Mucosa of gallbladder (tissue), 1 donor: ENCODE measurements around the gene YIF1B. TPM values are rescaled to one million over a fixed set of nuclear protein-coding genes. Genes with fewer than 3 reads are reported as not detected.

Source experiments
- DNase-seq: peaks from one replicate; pipeline ENCODE4 v3.0.0-alpha.2; 2020; ENCODE audit warnings: low spot score
- total RNA-seq: library from RNA; stranded (reverse); gene quantifications from one replicate; pipeline ENCODE4 v1.2.1, GENCODE V29; 2021
- donor health status: DM: no; HTN: no; CAD: no.

Gene YIF1B
- total RNA-seq, 1 donor from 2014 or later, result 31.6 TPM

GRCh38 chr19:38306236-38306635, 9.5 kb downstream of the YIF1B start:
- no peak for DNase-seq

DNA sequence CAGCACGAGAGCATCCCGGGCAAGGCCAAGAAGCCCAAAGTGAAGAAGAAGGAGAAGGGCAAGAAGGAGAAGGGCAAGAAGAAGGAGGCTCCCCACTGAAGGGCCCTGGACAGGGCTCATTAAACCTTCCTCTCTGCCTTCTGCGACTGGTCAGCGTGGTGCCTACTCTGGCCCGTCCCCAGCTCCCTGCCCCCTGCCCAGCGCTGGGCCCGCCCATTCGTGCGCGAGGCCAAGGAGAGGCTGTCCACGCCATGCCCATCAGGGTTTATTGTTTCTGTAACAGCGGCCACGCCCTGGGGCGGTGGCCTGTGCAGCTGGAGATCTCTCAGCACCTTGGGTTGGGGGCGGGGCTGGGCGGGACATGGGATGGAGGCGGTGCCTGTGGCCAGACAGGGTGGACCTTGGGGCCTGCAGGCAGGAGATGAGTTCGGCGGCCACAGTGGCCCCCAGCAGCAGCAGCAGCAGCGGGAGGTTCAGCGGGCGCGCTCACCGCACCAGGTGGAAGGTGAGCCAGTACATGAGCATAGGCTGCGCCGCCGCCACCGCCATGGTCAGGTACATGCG, 10.8 kb downstream of the YIF1B start:
- DNase-seq, result peak; percentile 90

GRCh38 chr19:38304352-38304865, 11.3 kb downstream of the YIF1B start:
- no peak for DNase-seq

DNA sequence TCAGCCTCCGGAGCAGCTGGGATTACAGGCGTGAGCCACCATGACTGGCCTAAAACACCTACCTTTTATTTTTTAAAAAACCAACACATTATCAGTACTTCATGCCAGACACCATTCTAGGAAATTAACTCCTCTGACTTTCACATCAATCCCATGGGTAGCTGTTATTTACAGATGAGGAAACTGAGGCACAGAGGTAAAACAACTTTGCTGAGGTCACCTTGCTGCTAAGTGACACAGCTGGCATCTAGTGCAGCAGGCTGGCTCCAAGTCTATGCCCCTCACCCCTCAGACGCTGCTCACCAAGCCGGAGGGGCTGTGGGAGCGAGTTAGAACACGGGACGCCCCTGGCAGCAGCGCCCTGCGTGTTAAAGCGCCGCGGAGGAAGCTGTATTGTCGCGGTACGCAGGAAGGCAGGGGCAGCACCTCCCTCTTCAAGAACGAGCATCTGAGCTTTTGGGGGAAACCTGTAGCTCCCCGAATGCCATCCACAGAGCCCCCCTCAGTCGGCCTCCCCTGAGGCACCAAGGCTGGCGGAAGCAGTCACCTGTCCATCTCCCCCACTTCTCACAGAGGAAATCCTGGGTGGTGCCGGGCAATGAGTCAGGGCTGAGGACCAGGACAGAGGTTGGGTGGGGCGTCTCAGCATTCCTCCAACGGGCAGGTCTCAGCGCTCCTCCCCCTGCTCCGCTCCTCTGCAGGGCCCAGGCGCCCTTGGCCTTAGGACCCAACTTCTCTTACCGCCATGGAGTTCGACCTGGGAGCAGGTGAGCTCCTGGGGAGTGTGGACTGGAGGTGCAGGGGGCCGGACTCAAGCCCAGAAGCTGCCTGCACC, 12.0 kb downstream of the YIF1B start, which contains the start of gene C19orf33:
Gene C19orf33, plus strand, starts transcription at position 735 of the 835 bp plus-strand sequence. Its CDS starts 11 bp downstream, at position 746.
- DNase-seq, result peak; percentile 81

- no peak for DNase-seq
Observed at GRCh38 chr19:38298821-38299680, 16.7 kb downstream of the YIF1B start.

- DNase-seq, result no peak
Observed at GRCh38 chr19:38294090-38294489, 21.7 kb downstream of the YIF1B start.

- no peak for DNase-seq
Observed at GRCh38 chr19:38293281-38293680, 22.5 kb downstream of the YIF1B start.

DNA sequence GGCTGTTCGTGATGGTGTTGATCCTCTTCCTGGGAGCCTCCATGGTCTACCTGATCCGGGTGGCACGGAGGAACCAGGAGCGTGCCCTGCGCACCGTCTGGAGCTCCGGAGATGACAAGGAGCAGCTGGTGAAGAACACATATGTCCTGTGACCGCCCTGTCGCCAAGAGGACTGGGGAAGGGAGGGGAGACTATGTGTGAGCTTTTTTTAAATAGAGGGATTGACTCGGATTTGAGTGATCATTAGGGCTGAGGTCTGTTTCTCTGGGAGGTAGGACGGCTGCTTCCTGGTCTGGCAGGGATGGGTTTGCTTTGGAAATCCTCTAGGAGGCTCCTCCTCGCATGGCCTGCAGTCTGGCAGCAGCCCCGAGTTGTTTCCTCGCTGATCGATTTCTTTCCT, 23.9 kb downstream of the YIF1B start:
- peak; percentile 52 for DNase-seq

GRCh38 chr19:38290631-38291147, 25.1 kb downstream of the YIF1B start:
- DNase-seq, result peak; percentile 70

DNA sequence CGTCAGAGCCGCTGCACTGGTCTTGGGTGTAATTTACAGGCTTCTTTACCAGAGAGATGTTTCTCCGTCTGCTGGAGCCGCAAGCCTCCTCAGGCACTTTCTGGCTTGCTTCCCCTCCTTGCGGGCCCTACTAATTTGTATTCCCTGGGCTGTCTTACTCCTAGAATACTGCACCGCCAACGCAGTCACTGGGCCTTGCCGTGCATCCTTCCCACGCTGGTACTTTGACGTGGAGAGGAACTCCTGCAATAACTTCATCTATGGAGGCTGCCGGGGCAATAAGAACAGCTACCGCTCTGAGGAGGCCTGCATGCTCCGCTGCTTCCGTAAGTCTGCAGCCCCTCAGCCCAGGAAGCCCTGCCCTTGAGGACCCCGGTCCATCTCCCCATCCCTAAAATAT, 25.8 kb downstream of the YIF1B start:
- no peak for DNase-seq

DNA sequence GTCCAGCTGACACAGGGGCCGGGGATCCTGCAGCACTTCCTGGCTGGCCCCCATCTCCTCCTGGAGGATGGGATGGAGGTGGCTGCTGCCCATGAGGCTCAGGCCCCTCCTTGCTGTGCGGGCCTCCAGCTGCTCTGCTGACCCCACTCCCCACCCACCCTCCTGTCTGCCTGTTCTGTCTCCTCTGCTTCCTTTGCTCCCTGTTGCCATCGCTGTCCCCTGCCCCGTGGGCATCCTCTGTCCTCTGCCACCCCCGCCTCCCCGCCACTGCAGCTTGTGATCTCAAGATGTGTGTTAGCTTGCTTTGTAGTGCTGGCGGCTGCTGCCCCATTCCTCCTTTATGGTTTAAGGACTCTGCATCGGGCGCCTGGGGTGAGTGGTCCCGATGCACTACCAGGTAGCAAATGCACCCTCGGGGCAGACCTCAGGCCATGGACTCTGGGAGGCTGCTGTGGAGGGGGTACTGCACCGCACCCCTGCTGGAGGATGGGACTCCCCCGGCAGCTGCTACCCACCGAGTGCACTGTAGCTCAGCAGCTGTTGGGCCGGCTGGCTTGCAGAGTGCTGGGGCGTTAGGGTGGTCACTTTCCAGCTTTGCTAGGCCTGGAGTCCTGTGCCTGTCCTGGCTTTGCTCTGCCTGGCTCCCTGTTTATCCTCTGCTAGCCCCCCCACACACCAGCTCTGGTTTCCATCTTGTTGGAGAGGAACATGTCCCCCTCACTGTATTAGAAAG, 27.5 kb downstream of the YIF1B start:
- DNase-seq, result no peak

GRCh38 chr19:38287604-38288003, 28.1 kb downstream of the YIF1B start:
- DNase-seq, result no peak

DNA sequence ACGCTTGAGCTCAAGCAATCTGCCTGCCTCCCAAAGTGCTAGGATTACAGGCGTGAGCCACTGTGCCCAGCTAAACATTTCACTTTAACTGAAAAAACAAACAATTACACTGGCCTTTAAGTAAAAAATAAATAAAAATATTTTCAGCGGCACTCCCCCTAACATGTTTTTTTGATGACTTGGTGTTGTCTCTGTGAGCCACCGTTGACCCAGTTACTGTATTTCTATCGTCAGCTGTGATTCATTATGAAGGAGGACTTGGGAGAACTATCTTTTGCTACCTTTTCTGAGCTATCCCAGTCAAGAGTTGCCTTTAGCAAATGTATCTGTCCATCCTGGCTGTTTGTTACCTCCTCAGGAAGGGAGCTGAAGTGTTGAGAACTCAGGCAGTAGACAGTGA, 30.2 kb downstream of the YIF1B start:
- DNase-seq, result no peak

DNA sequence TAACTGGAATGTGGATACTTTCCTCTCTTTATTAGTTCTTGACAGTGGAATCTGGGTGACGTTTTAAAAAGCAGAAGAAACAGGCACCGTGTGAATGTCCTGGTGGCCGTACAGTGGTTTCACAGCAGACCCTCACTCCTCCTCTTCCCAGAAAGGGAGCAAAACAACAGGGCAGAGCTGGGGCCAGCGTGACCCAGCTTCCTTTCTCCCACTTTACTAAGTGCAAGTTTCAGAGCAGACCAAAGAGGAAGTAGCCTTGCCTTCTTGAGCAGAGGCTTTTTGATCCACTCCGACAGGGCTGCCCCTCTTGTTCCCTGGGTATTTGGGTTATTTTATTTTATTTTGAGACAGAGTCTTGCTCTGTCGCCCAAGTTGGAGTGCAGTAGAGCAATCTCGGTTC, 31.3 kb downstream of the YIF1B start:
- DNase-seq, result no peak

DNA sequence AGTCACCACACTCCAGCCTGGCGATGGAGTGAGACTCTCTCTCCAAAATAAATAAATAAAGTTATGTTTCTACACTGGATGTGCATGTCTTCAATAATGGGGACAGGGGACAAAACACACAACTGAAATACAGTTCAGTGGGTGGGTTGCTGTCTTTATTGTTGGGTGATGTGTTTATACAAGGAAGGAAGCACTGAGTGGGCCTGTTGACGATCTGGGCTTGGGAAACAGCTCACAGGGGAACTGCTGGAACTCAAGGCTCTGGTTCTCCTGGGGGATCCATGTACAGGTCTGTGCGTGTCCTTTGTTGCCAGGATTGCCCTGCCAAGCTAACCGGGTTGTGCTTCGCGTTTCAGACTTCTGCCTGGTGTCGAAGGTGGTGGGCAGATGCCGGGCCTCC, 32.5 kb downstream of the YIF1B start:
- no peak for DNase-seq

DNA sequence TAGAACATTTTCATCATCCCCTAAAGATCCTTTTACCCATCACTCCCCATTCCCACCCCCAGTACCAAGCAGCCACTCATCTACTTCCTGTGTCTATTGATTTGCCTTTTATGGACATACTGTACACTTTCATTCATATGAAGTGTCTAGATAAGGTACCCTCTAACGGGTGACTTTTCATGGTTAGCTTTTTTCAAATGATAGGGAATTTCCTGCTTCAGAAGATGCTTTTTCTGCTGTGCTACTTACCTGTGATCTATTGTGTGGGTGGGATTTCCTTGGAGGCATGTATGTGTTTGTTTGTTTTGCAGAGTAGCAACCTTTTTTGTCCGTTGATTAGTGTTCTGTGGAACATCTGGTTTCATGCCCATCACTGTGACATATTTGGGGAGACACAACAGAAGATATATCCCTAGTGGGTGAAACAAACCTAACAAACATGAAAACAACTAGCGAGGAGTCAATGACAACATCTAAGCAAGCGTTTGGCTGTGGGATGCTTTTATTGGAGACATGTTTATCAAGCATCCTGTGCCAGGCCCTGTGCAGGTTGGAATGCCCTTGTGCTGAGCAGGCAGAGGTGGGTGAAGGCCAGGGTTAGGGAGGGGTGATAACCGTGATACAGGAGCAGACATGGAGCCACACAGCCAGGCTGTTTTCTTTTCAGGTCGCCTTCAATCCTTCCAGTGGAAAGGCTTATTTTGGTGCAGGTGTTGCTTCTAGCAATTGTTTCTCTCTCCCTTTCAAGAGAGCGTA, 33.8 kb downstream of the YIF1B start:
- DNase-seq, result no peak

DNA sequence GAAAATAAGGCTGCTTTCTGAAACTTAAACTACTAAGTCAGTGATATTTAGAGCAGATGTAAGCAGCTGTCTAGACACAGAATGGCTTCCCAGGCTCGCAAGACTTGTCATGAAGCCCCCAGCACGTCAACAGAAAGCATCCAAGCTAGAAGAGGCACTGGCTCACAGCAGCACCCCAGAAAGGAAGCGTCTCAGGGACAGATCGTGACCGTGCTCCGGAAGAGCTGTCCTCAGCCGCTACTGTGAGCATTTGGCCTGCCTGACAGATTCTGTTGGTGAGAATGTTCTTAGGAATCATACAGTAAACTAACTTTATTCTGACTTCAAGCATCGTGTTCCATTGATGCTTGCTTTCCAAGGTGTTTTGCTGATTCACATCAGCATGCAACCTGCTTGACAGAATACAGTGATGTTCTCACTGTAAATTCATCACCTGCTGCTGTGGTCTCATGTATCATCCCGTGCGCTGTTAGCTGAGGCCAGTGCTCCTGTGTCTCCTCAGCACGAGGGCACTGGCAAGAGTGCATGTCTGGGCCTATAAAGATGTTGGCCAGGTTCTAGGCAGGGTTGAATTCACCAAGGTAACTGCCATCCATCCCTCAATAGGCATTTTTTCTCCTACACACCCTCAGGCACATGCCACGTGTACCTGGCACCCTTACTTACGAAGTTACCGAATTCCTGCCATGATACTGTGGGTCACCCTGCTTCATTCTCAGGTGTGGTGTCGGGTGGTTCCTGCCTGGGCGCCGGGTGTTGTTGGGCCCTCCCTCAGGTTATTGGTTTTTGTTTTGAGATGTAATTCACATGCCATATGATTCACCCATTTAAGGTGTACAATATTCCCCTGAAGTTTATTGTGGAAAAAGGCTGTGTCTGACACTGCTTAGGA, 35.5 kb downstream of the YIF1B start:
- no peak for DNase-seq

DNA sequence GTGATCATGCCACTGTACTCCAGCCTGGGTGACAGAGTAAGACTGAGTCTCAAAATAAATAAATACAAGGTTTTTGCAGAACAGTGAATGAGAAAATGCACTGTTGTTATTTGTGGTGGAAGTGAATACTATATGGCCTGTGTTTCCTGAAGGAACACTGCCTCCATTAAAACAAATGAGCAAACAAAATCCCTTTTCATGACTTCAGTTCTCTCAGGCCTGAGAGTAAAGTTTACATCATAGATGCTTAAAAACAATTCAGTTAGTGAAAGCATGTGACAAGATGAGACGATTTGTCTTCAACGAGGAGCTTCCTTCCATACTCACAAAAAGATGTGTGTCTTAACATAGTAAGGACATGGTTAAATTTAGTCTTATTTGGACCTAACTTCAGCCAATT, 37.0 kb downstream of the YIF1B start:
- no peak for DNase-seq

- DNase-seq, result peak; percentile 61
Observed at GRCh38 chr19:38277969-38278680, 37.6 kb downstream of the YIF1B start.
